OCI-LY3 (cell line): Measurements from ENCODE around the gene KCNE1.

ENCODE experiments used
- H2AFZ ChIP-seq: fragments of 200-600, 300-600 bp; shearing (Covaris generic); 2 replicates; pipeline ENCODE4 v1.6.0; 2014; ENCODE audit warnings: antibody characterized with exemption, low read depth, low read length
- H3K27ac ChIP-seq: fragments of 200-600, 300-600 bp; sonication (generic); 2 replicates; pipeline ENCODE4 v1.5.1; 2014; ENCODE audit warnings: mild to moderate bottlenecking, low read length, moderate library complexity, mixed read lengths
- H3K27me3 ChIP-seq: fragments of 200-600, 300-600 bp; sonication (generic); 2 replicates; pipeline ENCODE4 v1.6.1; 2014; ENCODE audit warnings: low read depth, low read length, mixed read lengths
- H3K36me3 ChIP-seq: fragments of 200-600, 300-600 bp; sonication (generic); replicated peaks from 2 replicates; pipeline ENCODE3; 2014; ENCODE audit warnings: low read depth, low read length, mixed read lengths
- H3K4me1 ChIP-seq: fragments of 300-600, 200-600 bp; sonication (generic); 2 replicates; pipeline ENCODE4 v1.6.1; 2014; ENCODE audit warnings: low read length, mixed read lengths
- H3K4me2 ChIP-seq: fragments of 200-600, 300-600 bp; sonication (generic); 2 replicates; pipeline ENCODE4 v1.6.1; 2014; ENCODE audit warnings: low read length, mixed read lengths
- H3K4me3 ChIP-seq: fragments of 300-600, 200-600 bp; sonication (generic); 2 replicates; pipeline ENCODE4 v1.5.1; 2014; ENCODE audit warnings: antibody characterized with exemption, mild to moderate bottlenecking, low read length, moderate library complexity
- H3K79me2 ChIP-seq: fragments of 300-600, 200-600 bp; shearing (Covaris generic); 2 replicates; pipeline ENCODE4 v1.6.1; 2014; ENCODE audit warnings: mild to moderate bottlenecking, low read length, mixed read lengths
- H3K9ac ChIP-seq: fragments of 300-600, 200-600 bp; shearing (Covaris generic); 2 replicates; pipeline ENCODE4 v1.6.0; 2014; ENCODE audit warnings: mild to moderate bottlenecking, low read length, moderate library complexity
- H3K9me3 ChIP-seq: fragments of 200-600, 300-600 bp; shearing (Covaris generic); 2 replicates; pipeline ENCODE4 v1.6.1; 2014; ENCODE audit warnings: low read length, mixed read lengths; ENCODE audit not compliant: insufficient read depth
- H4K20me1 ChIP-seq: fragments of 200-600, 300-600 bp; sonication (generic); 2 replicates; pipeline ENCODE4 v1.6.1; 2016; ENCODE audit warnings: low read length, mixed read lengths; ENCODE audit not compliant: insufficient read depth
- EZH2phosphoT487 ChIP-seq: fragments of 200-600 bp; shearing (Covaris generic); IDR thresholded peaks from 2 replicates; pipeline ENCODE4 v1.6.1; 2018; ENCODE audit warnings: antibody characterized with exemption, mixed run types, low read depth
- TF ChIP-seq, protein P1 (sequence below): fragments of 200-600, 300-600 bp; sonication (generic); IDR thresholded peaks from 2 replicates; pipeline ENCODE4 v1.5.1; 2014; ENCODE audit warnings: antibody characterized with exemption, low read length, low read depth

Gene KCNE1

DNA sequence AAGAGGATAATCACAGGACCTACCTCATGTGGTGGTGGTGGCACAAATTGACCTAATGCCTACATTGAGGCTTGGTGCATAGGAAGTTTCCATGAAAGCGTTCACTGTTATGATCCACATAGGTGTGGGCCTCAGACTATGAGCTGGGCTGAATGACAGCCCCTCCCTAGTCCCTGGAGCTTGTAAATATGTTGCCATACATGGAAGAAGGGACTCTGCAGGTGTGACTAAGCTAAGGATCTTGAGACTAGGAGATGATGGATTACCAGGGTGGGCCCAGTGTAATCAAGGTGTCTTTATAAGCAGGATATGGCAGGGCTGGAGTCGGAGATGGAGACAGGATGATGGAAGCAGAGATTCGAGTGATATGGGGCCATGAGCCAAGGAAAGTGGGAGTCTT lies 31.0 kb upstream of the KCNE1 start:
- Histone ChIP-seq H3K27me3 (no peaks in the 10 kb centered on the region), H2AFZ (no peak overlapping the region), H3K4me3 (no peak overlapping the region), H3K9me3 (no peaks in the 10 kb centered on the region), H3K79me2 (no peaks in the 10 kb centered on the region), H3K4me2 (no peak overlapping the region), H4K20me1 (no peaks in the 10 kb centered on the region), H3K4me1 (peaks cover 28% of the 10 kb centered on the region), H3K9ac (no peak overlapping the region), H3K36me3 (peaks cover 2% of the 10 kb centered on the region), H3K27ac (no peak overlapping the region)
- TF ChIP-seq EZH2phosphoT487 = no peak
- TF ChIP-seq, protein P1, sequence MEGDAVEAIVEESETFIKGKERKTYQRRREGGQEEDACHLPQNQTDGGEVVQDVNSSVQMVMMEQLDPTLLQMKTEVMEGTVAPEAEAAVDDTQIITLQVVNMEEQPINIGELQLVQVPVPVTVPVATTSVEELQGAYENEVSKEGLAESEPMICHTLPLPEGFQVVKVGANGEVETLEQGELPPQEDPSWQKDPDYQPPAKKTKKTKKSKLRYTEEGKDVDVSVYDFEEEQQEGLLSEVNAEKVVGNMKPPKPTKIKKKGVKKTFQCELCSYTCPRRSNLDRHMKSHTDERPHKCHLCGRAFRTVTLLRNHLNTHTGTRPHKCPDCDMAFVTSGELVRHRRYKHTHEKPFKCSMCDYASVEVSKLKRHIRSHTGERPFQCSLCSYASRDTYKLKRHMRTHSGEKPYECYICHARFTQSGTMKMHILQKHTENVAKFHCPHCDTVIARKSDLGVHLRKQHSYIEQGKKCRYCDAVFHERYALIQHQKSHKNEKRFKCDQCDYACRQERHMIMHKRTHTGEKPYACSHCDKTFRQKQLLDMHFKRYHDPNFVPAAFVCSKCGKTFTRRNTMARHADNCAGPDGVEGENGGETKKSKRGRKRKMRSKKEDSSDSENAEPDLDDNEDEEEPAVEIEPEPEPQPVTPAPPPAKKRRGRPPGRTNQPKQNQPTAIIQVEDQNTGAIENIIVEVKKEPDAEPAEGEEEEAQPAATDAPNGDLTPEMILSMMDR = no peak

DNA sequence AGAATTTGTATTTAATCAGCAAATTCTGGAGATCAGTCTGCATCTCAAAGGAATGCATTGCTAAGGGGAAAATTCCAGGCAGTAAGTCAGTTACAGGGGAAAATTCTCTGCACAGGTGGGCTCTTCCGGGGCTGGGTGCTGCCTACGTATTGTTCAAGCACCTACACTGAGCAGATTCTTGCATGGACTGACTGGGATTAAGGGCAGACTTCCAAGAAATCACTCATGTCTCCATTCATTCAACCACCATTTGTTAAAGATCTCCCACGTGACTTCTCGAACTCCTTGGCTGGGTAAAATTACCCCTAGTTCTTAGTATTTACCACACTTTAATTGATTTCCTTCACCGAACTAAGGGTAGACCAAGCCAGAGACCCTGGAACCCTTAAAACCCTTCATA lies 28.2 kb upstream of the KCNE1 start:
- Histone ChIP-seq H3K36me3 (peaks cover 2% of the 10 kb centered on the region), H3K4me3 (no peak overlapping the region), H4K20me1 (no peaks in the 10 kb centered on the region), H2AFZ (no peak overlapping the region), H3K4me1 (peaks cover 9% of the 10 kb centered on the region), H3K9ac (no peak overlapping the region), H3K79me2 (no peaks in the 10 kb centered on the region), H3K27me3 (no peaks in the 10 kb centered on the region), H3K27ac (no peak overlapping the region), H3K9me3 (no peaks in the 10 kb centered on the region), H3K4me2 (no peak overlapping the region)
- TF ChIP-seq, protein P1 = no peak
- no peak for TF ChIP-seq EZH2phosphoT487

DNA sequence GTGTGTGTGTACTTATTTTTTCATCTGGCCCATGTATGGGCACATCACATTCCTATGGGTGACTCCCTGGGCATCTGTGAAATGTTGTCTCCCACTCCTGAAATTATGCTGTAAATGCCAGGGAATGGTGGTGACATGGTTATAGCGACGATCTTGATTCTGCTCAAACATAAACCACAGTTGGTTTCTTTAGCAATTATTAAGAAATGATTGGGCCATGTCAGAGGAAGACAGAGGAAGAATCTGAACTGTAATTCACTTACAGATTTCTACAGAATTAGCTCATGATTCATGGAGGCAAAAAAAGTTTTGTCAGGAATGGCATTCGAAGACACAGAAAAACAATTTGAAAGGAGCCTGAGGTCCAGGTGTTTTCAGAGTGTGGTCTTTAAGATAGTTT lies 25.8 kb upstream of the KCNE1 start:
- Histone ChIP-seq H3K4me3 (no peak overlapping the region), H3K9me3 (no peaks in the 10 kb centered on the region), H3K4me2 (no peak overlapping the region), H4K20me1 (no peaks in the 10 kb centered on the region), H3K79me2 (no peaks in the 10 kb centered on the region), H3K27ac (no peak overlapping the region), H3K4me1 (no peaks in the 10 kb centered on the region), H3K9ac (no peak overlapping the region), H3K27me3 (no peaks in the 10 kb centered on the region), H2AFZ (no peak overlapping the region), H3K36me3 (no peaks in the 10 kb centered on the region)
- TF ChIP-seq EZH2phosphoT487 = no peak
- TF ChIP-seq, protein P1 = no peak

DNA sequence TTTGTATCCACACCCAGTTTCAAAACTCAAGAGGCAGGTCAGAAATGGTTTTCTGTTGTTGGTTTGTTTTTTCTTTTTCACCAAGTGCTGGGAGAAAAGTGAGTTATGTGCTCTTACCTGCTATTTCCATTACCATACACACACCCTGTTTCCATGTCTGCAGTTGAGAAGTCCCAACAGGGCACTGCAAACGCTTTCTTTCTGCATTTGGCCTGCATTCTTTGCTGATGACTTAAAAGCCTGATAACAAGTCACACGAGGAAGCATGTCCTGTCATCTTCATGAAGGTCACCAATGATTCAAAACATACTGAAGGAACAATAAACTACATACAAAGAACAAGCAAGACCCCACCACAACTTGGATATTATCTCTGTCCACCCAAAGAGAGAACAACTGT lies 24.8 kb upstream of the KCNE1 start:
- Histone ChIP-seq H3K27ac (no peak overlapping the region), H4K20me1 (no peaks in the 10 kb centered on the region), H3K27me3 (no peaks in the 10 kb centered on the region), H3K9ac (no peak overlapping the region), H3K4me2 (no peak overlapping the region), H3K9me3 (no peaks in the 10 kb centered on the region), H3K4me1 (no peaks in the 10 kb centered on the region), H3K36me3 (no peaks in the 10 kb centered on the region), H2AFZ (no peak overlapping the region), H3K79me2 (no peaks in the 10 kb centered on the region), H3K4me3 (no peak overlapping the region)
- TF ChIP-seq, protein P1 = no peak
- no peak for TF ChIP-seq EZH2phosphoT487
